HL-60 (cell line): Measurements from ENCODE around the gene MALAT1.
A peak's percentile ranks its signal among the peaks of the same experiment; 100 is the strongest.

Experiments
- CTCF ChIP-seq: IDR thresholded peaks from one replicate; pipeline ENCODE4 v1.5.1; 2011; ENCODE audit warnings: low read length, control low read depth, inconsistent platforms; ENCODE audit not compliant: insufficient read depth
- POLR2AphosphoS5 ChIP-seq: IDR thresholded peaks from 2 replicates; pipeline ENCODE4 v1.6.1; 2012; ENCODE audit warnings: low read depth

GRCh38 chr11:65540290-65541092 is 41.6 kb downstream of the MALAT1 start:
- TF ChIP-seq POLR2AphosphoS5 (no peak), CTCF (peak; percentile 30)
